ENCODE results near the gene RPP25L.
A peak's percentile ranks its signal among the peaks of the same experiment; 100 is the strongest.

RPP25L gene

DNA sequence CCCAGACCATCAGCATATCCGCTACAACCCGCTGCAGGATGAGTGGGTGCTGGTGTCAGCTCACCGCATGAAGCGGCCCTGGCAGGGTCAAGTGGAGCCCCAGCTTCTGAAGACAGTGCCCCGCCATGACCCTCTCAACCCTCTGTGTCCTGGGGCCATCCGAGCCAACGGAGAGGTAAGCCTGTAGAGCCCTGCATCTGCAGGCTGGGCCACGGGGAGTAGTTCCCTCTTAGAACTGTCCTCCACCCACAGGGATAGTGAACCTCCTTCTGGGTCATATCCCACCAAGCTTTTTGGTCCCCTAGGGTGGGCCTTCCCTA, 35.1 kb upstream of the RPP25L start:
- TF ChIP-seq EGR1 (IDR thresholded peaks at IDR 0.05) (no peak), TAF1 (IDR thresholded peaks at IDR 0.05; ENCODE audit: low read depth) (no peak), ZBTB7A (IDR thresholded peaks at IDR 0.05; ENCODE audit: low read depth) (no peak), EP300 (IDR thresholded peaks at IDR 0.05; ENCODE audit: borderline replicate concordance) (no peak), CREB1 (IDR thresholded peaks at IDR 0.05; ENCODE audit: low read depth) (no peak), NFIC (IDR thresholded peaks at IDR 0.05) (no peak), TEAD4 (IDR thresholded peaks at IDR 0.05) (no peak), CEBPB (IDR thresholded peaks at IDR 0.05) (no peak), FOXM1 (IDR thresholded peaks at IDR 0.05; ENCODE audit: borderline replicate concordance, low read depth) (no peak), TCF12 (IDR thresholded peaks at IDR 0.05; ENCODE audit: low read depth) (no peak)
- TF ChIP-seq, protein P1, sequence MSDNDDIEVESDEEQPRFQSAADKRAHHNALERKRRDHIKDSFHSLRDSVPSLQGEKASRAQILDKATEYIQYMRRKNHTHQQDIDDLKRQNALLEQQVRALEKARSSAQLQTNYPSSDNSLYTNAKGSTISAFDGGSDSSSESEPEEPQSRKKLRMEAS (IDR thresholded peaks at IDR 0.05): no peak
- TF ChIP-seq, protein P2, sequence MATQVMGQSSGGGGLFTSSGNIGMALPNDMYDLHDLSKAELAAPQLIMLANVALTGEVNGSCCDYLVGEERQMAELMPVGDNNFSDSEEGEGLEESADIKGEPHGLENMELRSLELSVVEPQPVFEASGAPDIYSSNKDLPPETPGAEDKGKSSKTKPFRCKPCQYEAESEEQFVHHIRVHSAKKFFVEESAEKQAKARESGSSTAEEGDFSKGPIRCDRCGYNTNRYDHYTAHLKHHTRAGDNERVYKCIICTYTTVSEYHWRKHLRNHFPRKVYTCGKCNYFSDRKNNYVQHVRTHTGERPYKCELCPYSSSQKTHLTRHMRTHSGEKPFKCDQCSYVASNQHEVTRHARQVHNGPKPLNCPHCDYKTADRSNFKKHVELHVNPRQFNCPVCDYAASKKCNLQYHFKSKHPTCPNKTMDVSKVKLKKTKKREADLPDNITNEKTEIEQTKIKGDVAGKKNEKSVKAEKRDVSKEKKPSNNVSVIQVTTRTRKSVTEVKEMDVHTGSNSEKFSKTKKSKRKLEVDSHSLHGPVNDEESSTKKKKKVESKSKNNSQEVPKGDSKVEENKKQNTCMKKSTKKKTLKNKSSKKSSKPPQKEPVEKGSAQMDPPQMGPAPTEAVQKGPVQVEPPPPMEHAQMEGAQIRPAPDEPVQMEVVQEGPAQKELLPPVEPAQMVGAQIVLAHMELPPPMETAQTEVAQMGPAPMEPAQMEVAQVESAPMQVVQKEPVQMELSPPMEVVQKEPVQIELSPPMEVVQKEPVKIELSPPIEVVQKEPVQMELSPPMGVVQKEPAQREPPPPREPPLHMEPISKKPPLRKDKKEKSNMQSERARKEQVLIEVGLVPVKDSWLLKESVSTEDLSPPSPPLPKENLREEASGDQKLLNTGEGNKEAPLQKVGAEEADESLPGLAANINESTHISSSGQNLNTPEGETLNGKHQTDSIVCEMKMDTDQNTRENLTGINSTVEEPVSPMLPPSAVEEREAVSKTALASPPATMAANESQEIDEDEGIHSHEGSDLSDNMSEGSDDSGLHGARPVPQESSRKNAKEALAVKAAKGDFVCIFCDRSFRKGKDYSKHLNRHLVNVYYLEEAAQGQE (IDR thresholded peaks at IDR 0.05; ENCODE audit: low read depth): no peak

DNA sequence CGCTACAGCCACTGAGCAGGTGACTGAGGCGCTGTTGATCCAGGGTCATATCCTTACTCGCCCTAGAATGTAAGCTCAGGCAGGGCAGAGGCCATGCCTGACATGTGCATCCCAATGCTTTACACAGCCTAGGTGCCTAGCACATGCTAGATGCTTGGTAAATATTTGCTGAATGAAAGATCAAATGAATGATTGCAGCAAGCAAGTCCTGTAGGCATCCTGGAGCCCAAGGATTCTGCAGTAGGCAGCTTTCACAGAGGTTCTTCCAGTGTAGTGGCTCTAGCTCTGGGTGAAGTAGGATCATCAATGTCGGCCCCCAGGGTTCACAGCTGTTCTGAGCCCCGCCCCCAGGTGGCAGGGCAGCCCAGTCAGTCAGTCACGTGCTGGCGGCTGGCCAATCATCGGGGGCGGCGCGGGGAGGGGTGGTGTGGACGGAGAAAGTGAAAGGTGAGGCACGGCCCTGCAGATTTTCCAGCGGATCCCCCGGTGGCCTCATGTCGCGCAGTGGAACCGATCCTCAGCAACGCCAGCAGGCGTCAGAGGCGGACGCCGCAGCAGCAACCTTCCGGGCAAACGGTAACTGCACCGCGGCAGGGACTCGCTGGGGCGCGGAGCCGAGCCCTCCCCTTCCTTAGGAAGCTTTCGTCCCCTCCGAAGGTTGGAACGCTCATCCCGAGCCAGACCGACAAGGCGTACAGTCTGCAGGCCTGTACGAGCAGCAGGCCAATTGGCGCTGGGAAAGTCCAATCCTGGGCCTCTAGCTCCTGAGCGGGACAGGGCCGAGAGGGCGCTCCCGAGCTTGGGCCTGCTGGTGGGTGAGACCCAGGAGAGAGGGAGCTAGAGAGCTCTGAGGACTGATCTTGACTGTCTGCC, 34.5 kb upstream of the RPP25L start, which contains the start of gene GALT:
Gene GALT (plus strand): TSS at position 465 of the 873 bp plus-strand sequence. CDS start 30 bp downstream, at position 495.
- TF ChIP-seq TEAD4 (IDR thresholded peaks at IDR 0.05) (peak; percentile 35; the same call in 1 of the 2 replicates), FOXM1 (IDR thresholded peaks at IDR 0.05; ENCODE audit: borderline replicate concordance, low read depth) (no peak), YY1 (IDR thresholded peaks at IDR 0.05; ENCODE audit: low read depth) (0 out of 2 replicates have a peak, but pooled peaks have one; percentile 19), TCF12 (IDR thresholded peaks at IDR 0.05; ENCODE audit: low read depth) (peak; percentile 61; the same call in 1 of the 2 replicates), EGR1 (IDR thresholded peaks at IDR 0.05) (no peak), RAD21 (IDR thresholded peaks at IDR 0.05; ENCODE audit: low read depth) (no peak), ZBTB7A (IDR thresholded peaks at IDR 0.05; ENCODE audit: low read depth) (peak; percentile 72; the same call in 1 of the 2 replicates), CREB1 (IDR thresholded peaks at IDR 0.05; ENCODE audit: low read depth) (no peak), NFIC (IDR thresholded peaks at IDR 0.05) (peak; percentile 54), TAF1 (IDR thresholded peaks at IDR 0.05; ENCODE audit: low read depth) (peak; percentile 69), CEBPB (IDR thresholded peaks at IDR 0.05) (no peak), EP300 (IDR thresholded peaks at IDR 0.05; ENCODE audit: borderline replicate concordance) (no peak)
- TF ChIP-seq, protein P1 (IDR thresholded peaks at IDR 0.05): peak; percentile 78
- TF ChIP-seq, protein P2 (IDR thresholded peaks at IDR 0.05; ENCODE audit: low read depth): no peak
- TF ChIP-seq, protein P3, sequence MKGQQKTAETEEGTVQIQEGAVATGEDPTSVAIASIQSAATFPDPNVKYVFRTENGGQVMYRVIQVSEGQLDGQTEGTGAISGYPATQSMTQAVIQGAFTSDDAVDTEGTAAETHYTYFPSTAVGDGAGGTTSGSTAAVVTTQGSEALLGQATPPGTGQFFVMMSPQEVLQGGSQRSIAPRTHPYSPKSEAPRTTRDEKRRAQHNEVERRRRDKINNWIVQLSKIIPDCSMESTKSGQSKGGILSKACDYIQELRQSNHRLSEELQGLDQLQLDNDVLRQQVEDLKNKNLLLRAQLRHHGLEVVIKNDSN (IDR thresholded peaks at IDR 0.05): peak; percentile 99

DNA sequence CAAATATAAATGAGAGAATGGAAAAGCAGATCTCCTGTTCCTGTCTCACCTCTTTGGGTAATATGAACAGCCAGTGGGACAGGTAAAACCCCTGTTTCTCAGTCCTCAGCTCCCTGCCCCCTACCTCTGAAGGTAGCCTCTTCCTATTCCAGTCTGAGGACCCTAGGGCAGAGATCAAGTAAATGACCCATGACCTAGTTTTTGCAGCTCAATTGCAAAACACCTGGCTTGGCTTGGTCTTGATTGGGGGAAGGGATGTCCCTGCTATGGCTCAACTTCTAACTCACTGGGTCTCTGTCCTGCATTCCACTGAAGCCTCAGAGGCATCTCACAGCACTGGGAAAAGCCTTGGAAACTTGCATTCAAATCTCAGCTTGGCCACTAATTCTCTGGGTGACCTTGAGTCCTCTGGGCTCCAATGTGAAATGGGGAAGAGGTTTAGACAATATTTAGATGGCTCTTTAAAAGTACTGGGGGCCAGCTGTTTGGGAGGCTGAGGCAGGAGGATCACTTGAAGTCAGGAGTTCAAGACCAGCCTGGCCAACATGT, 32.9 kb upstream of the RPP25L start:
- TF ChIP-seq RAD21 (IDR thresholded peaks at IDR 0.05; ENCODE audit: low read depth) (no peak), FOXM1 (IDR thresholded peaks at IDR 0.05; ENCODE audit: borderline replicate concordance, low read depth) (no peak), TEAD4 (IDR thresholded peaks at IDR 0.05) (no peak), EP300 (IDR thresholded peaks at IDR 0.05; ENCODE audit: borderline replicate concordance) (no peak)
- TF ChIP-seq, protein P1 (IDR thresholded peaks at IDR 0.05): no peak

DNA sequence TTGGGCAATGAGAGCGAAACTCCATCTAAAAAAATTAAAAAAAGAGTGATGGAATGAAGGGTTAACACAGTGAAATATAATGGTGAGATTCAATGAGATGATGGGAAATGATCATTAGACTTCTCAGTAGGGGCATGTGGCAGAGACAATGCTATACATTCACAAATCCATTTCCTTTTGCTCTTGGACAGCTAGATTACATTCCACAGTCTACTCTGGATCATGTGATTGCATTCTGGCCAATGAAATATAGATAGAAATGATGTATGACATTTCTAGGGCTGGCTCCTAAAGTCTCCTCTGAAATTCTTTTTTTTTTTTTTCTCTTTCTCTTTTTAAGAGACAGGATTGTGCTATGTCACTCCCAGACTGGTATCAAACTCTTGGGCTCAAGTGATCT, 30.8 kb upstream of the RPP25L start:
- TF ChIP-seq CEBPB (IDR thresholded peaks at IDR 0.05): no peak
- no peak for TF ChIP-seq ZBTB7A (IDR thresholded peaks at IDR 0.05; ENCODE audit: low read depth)
- TF ChIP-seq CREB1 (IDR thresholded peaks at IDR 0.05; ENCODE audit: low read depth): no peak
- TF ChIP-seq, protein P3 (IDR thresholded peaks at IDR 0.05): peak; percentile 70
- no peak for TF ChIP-seq RAD21 (IDR thresholded peaks at IDR 0.05; ENCODE audit: low read depth)
- TF ChIP-seq, protein P2 (IDR thresholded peaks at IDR 0.05; ENCODE audit: low read depth): no peak
- no peak for TF ChIP-seq NFIC (IDR thresholded peaks at IDR 0.05)
- TF ChIP-seq, protein P1 (IDR thresholded peaks at IDR 0.05): no peak
- no peak for TF ChIP-seq TCF12 (IDR thresholded peaks at IDR 0.05; ENCODE audit: low read depth)

All from Ishikawa (cell line).